Hindlimb muscle (tissue), 1 donor: Measurements from ENCODE around the gene PRDM1. TPM values are rescaled to one million over a fixed set of nuclear protein-coding genes. Genes with fewer than 3 reads are reported as not detected.

Experiments used
- DNase-seq: peaks from one replicate; pipeline ENCODE4 v3.0.0-alpha.2; 2013
- polyA plus RNA-seq: library from polyadenylated mRNA; unstranded; fragments of 120-200 nt; gene quantifications from one replicate; pipeline ENCODE4 v1.2.1, GENCODE V29; 2013; ENCODE audit not compliant: insufficient read length

Gene PRDM1
- polyA plus RNA-seq, 1 donor = 5.2 TPM

GRCh38 chr6:106072501-106073090 is 13.5 kb upstream of the PRDM1 start:
- DNase-seq = no peak

GRCh38 chr6:106074146-106074545 is 12.0 kb upstream of the PRDM1 start:
- DNase-seq = no peak

GRCh38 chr6:106076139-106076538 is 10.0 kb upstream of the PRDM1 start:
- DNase-seq = no peak

DNA sequence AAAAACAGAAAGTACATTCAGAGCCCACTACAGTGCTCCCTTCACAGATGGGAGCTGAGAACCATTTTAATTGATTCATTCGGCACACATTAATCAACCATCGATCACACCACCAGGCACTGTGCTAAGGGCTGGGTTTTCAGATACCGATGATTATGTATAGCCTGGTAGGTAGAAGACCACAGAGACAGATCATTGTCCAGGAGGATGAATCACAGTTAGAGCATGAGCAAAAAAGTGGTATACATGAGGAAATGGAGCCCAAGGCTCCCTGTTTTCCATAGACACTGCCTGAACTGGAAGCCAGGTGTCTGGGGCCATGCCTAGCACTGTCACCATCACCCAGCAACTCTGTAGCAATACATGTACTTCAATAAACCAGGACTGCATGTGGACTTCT is 9.0 kb upstream of the PRDM1 start:
- DNase-seq = no peak

DNA sequence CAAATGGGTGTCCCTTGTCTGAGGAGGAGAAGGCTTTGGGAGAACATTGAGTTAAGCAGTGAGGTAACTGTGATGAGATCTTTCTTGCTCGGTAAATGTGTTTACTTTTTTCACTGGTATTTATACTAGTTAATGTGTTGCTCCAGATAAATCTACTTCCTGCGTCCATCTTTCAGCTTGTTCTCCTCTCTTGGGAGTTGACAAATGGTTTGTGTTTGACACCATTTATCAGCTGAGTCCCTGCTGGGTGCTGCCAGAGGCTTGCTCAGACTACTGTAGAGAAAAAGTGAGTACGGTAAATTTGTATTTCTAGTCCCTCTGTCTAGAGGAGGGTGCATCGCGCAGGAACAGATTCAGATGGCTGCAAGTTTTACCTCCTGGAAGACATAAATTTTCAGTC is 8.3 kb upstream of the PRDM1 start:
- no peak for DNase-seq

GRCh38 chr6:106079961-106080762 is 6.0 kb upstream of the PRDM1 start:
- no peak for DNase-seq

GRCh38 chr6:106080763-106081095 is 5.4 kb upstream of the PRDM1 start:
- no peak for DNase-seq

DNA sequence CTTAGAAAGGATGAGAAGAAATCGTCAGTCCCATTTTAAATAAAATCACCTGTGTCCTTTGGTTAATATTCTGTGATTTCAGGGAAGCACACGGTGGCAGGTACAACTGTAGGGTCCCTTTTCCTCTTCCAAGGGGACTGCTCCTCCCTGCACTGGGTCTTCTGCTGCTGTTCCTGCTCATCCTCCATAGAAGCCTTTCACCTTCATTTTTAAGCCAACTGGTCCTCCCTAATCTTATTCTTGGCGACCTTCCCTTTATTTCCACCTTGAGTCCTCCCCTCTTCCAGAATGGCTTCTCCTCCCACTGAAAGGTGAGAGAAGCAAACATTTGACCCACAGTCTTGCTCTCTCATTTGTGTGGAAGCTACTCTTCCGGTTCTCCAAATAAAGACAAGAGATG is 4.4 kb upstream of the PRDM1 start:
- DNase-seq = no peak

DNA sequence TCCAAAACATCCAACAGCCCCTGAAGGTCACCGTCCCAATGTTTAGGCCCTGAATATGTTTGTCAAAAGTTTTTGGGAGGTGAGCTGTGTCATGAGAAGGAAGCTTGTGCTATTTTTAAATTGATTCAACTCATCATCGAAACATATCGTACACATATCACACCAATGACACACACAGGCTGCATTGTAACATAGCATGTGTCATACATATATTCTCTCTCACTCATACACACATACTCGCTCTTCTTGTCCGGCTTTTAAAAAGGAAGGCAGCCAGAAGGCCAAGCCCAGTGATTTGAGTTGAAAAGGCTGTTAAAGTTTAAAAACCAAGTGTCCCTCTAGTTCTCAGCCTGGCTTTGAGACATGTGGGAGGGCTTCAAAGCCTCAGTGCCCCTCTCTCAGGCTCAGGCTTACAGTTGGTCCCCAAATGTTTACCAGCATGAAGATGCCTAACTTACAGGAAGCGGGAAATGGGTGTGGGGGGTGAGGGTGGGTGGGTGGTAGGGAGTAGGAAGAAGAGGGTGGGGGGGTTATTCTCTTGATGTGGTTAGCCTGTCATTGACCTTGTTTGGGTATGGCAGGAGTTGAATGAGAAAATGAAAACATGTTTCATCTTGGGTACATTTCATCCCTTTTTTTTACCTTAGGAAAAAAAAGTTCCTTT is 3.3 kb upstream of the PRDM1 start:
- no peak for DNase-seq

- no peak for DNase-seq
Observed at GRCh38 chr6:106083618-106084017, 2.5 kb upstream of the PRDM1 start.

- DNase-seq = no peak
Observed at GRCh38 chr6:106084106-106084988, 1.8 kb upstream of the PRDM1 start.

GRCh38 chr6:106084989-106085691 is 996 bp upstream of the PRDM1 start:
- no peak for DNase-seq

DNA sequence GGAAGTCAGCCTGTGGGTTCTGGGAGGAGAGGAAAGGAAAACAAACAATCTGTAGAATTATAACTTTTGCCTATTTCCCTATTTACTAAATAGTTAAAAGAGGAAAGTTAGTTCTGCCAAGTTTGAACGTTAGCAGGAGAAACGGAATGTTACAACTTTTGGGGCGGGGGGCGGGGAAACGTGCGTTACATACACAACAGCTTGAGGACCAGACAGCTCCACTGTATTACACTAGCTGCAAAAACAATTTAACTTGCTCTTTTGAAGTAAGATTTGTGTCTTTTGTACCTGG is 498 bp upstream of the PRDM1 start:
- DNase-seq = no peak

DNA sequence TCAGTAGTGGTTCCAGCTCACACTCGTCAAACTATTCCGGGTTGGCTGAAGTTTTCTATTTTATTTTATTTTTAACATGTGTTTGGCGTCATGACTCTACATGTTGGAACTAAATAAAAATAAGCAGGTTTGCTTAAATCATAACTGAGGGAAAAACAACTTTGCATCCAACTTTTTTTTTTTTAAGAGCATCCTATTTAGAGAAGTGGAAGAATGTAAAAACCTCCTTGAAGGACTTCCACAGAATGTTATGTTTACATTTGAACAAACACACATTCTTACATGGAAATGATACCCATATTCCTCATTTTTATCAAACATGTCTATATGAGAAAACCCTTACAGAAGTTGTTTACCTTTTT is 659 bp downstream of the PRDM1 start:
- DNase-seq = no peak

GRCh38 chr6:106087548-106088325 is 1.6 kb downstream of the PRDM1 start:
- DNase-seq = peak; percentile 38

- no peak for DNase-seq
Observed at GRCh38 chr6:106090001-106090400, 3.9 kb downstream of the PRDM1 start.

- DNase-seq = no peak
Observed at GRCh38 chr6:106092279-106092678, 6.1 kb downstream of the PRDM1 start.

DNA sequence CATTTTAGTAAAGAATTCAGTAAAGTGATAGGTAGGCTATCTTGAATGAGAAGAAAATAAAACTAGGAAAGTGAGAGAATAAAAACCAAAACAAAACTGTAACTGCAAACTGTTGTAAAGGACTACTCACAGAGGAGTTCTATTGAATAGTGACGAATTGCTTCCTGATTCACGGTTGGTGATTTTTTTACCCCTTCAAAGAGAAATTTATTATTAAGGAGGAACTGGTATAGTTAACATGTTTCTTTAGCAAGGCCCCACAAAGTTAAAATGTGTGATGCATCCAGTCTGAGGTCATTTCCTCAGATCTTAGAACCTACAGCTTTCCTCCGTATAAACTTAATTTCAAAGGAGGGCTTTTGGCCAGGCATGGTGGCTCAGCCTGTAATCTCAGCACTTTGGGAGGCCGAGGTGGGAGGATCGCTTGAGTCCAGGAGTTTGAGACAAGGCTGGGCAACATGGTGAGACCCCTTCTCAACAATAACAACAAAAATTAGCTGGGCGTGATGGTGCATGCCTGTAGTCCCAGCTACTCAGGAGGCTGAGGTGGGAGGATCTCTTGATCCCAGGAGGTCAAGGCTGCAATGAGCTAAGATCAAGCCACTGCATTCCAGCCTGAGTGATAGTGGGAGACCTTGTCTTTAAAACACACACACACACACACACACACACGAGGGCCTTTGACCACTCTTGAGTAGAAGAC is 8.3 kb downstream of the PRDM1 start:
- no peak for DNase-seq

GRCh38 chr6:106094964-106095335 is 8.8 kb downstream of the PRDM1 start:
- no peak for DNase-seq

DNA sequence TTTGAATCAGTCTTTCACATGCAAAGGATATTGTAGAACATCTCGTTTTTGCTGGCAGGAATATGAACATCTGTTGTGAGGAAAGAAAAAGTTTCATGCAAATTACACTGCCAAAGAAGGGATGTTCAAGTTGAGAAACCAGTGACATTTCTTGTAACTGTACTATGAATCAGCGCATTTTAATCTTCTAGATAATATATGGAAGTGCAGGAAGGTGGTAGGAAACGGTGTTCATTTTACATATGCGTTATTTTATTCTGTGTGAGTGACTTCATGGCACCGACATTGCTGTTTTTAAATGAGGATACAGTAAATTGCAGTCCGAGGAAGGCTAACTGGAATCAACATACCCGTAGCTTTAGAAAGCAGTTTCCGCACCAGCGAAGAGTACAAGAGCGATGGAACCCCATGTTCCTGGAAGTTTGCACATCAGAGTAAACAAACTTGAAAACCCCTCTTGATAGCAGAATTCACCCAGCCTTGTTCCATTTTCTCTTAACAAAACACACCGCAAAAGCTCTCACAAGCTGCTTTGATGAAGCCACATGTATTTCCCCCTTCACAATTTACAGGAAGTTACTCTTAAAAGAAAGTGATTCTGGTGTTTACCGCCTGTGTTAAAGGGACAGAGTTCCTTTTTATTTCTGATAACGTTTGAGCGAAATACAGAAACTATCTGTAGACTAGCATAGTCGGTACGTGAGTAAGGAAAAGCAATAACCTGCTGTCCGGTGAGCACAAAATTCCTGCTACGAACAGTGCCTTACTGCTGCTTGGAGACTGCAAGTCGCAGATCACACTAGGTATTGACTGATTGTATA is 11.5 kb downstream of the PRDM1 start:
- DNase-seq = peak; percentile 40
